HepG2 (cell line): Measurements from ENCODE around the gene PPIB.

Experiments used
- POLR2A ChIP-seq, 2 experiments: IDR thresholded peaks; 2 replicates each; pipeline ENCODE4 v1.6.1; 2011; ENCODE audit warnings: low read depth in 2 of 2, low read length in 2 of 2, mild to moderate bottlenecking in 1 of 2, moderate library complexity in 1 of 2; ENCODE audit not compliant: insufficient read depth in 1 of 2
- ZNF558 ChIP-seq: sonication (generic); formaldehyde crosslinking; IDR thresholded peaks from 2 replicates; pipeline ENCODE4 v1.9.0; 2022; ENCODE audit warnings: mild to moderate bottlenecking, missing genetic modification reagents, borderline replicate concordance

GRCh38 chr15:64182859-64183370 lies 20.1 kb upstream of the PPIB start:
- TF ChIP-seq ZNF558 (CRISPR knock-in tag) (no peak), POLR2A (IDR thresholded peaks at IDR 0.05; ENCODE audit: insufficient read depth in 1 of 2, low read depth in 2 of 2, low read length in 2 of 2) (no peak)
